HFFc6 (cell line): ENCODE measurements around the gene SLC8A1. TPM values are rescaled to one million over a fixed set of nuclear protein-coding genes. Genes with fewer than 3 reads are reported as not detected.
A peak's percentile ranks its signal among the peaks of the same experiment; 100 is the strongest.

ENCODE experiments used
- DNase-seq: peaks from one replicate; pipeline ENCODE4 v3.0.0-alpha.2; 2018
- H3K27ac Mint-ChIP-seq: 2 replicates; pipeline ENCODE4 v1.8.0; 2020; ENCODE audit warnings: mild to moderate bottlenecking, mixed read lengths
- H3K27me3 Mint-ChIP-seq: 2 replicates; pipeline ENCODE4 v1.8.0; 2021; ENCODE audit warnings: mild to moderate bottlenecking, moderate library complexity, mixed read lengths; ENCODE audit not compliant: insufficient read depth
- H3K36me3 Mint-ChIP-seq: 2 replicates; pipeline ENCODE4 v1.8.0; 2021; ENCODE audit warnings: low read depth, mixed read lengths
- H3K4me1 Mint-ChIP-seq: 2 replicates; pipeline ENCODE4 v1.8.0; 2020; ENCODE audit warnings: low read depth, mixed read lengths
- H3K4me3 Mint-ChIP-seq: 2 replicates; pipeline ENCODE4 v1.8.0; 2020; ENCODE audit warnings: mild to moderate bottlenecking, moderate library complexity, mixed read lengths
- H3K9me3 Mint-ChIP-seq: 2 replicates; pipeline ENCODE4 v1.8.0; 2020; ENCODE audit warnings: mild to moderate bottlenecking, mixed read lengths
- total RNA-seq, 6 experiments: library from RNA; stranded (reverse); fragmentation: NEBNext Ultra II Directional; extraction: Animal tissue kit (Norgen Biotek cat#: 25700); gene quantifications; 2 replicates in 1 of 6; 3 replicates in 5 of 6; pipeline ENCODE4 v1.2.3, GENCODE V29; 2021
- TF ChIP-seq, protein P1 (sequence below): fragments of 200-600 bp; sonication (generic); IDR thresholded peaks from 2 replicates; pipeline ENCODE4 v1.5.0; 2021; ENCODE audit warnings: antibody characterized with exemption, mild to moderate bottlenecking

The SLC8A1 gene
- total RNA-seq, 6 experiments from 2014 or later, result 71.5 to 96.9 (median 92.2) TPM

DNA sequence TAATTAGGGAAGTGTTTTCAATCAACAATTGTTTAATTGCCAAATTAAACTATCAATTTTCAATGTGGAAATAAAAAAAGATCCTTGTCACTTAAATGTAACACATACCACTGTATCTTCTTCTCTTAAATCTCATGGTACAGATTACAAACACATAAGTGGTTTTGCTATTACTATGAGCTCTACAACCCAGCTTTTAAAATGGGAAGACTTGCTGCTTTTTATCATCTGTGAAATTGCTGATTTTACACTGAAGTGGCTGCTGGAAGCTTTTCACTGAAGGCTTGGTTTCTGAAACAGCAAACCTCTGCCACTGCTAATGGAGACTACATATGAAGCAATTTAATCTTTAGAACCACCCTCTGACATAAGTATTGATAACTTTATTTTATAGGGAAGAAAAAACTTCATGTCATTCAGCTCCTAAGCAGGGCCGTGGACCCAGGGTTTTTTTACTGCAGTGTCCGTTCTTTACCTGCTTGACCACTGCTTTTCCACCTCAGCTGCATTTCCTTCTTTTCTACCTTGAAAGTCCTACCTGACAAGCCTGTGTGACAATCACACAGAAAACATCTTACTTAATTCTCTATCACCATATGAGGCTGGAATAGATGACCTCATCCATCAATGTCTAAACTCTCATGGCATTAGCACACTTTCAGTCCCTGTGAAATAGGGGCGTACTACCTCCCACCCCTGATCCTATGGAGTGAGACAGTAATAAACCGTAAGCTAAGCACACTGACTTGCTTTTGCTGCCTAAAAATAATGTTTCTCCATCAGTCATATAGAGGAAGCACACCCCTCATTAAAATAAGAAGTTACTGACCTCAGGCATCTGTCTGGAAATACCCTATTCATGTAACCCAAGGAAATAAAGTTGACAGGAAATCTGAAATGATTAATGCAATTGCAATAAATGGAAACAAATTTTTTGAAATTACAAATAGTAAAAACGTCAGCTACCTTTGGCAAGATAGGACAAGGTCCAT lies 19.2 kb upstream of the SLC8A1 start:
- DNase-seq, result no peak
- Mint-ChIP-seq H3K9me3 (no peaks in the 10 kb centered on the region), H3K27me3 (peaks cover 2% of the 10 kb centered on the region; the same call in 1 of the 2 replicates), H3K36me3 (no peaks in the 10 kb centered on the region), H3K4me3 (no peak overlapping the region), H3K27ac (no peak overlapping the region), H3K4me1 (peaks cover 2% of the 10 kb centered on the region)
- TF ChIP-seq, protein P1, sequence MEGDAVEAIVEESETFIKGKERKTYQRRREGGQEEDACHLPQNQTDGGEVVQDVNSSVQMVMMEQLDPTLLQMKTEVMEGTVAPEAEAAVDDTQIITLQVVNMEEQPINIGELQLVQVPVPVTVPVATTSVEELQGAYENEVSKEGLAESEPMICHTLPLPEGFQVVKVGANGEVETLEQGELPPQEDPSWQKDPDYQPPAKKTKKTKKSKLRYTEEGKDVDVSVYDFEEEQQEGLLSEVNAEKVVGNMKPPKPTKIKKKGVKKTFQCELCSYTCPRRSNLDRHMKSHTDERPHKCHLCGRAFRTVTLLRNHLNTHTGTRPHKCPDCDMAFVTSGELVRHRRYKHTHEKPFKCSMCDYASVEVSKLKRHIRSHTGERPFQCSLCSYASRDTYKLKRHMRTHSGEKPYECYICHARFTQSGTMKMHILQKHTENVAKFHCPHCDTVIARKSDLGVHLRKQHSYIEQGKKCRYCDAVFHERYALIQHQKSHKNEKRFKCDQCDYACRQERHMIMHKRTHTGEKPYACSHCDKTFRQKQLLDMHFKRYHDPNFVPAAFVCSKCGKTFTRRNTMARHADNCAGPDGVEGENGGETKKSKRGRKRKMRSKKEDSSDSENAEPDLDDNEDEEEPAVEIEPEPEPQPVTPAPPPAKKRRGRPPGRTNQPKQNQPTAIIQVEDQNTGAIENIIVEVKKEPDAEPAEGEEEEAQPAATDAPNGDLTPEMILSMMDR, result no peak

GRCh38 chr2:40466935-40467572 lies 15.2 kb upstream of the SLC8A1 start:
- DNase-seq, result no peak
- H3K4me3 Mint-ChIP-seq, result no peak overlapping the region
- no peaks in the 10 kb centered on the region for H3K9me3 Mint-ChIP-seq
- H3K27ac Mint-ChIP-seq, result no peak overlapping the region
- no peaks in the 10 kb centered on the region for H3K4me1 Mint-ChIP-seq
- no peaks in the 10 kb centered on the region for H3K36me3 Mint-ChIP-seq
- peaks cover 2% of the 10 kb centered on the region; the same call in 1 of the 2 replicates for H3K27me3 Mint-ChIP-seq
- TF ChIP-seq, protein P1, result no peak

DNA sequence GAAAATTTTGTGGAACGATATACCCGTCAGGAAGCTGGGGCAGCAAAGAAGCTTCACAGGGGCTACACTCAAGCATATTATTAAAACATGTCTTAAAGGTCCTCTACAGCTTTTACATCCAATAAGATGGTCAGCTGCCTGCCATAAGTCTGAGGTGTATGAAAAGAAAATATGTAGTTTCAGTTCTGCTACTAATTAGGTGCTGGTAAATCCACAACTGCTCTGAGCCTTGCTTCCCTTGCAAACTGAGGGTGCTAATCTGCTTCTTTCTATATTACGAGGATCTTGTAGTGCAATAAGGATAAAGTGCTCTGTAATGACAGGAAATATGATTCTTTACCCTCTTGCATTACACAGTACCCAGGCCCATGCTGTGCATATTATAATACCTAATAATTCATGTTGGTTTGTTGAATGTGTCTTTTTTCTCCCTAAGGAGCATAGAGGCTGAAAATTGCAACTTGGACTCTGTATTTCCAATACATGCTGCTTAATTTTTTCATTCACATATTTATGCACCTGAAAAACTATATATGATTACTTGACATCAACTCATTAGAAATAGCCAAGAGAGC lies 14.5 kb upstream of the SLC8A1 start:
- no peak overlapping the region for H3K27ac Mint-ChIP-seq
- H3K4me3 Mint-ChIP-seq, result no peak overlapping the region
- TF ChIP-seq, protein P1, result no peak
- no peaks in the 10 kb centered on the region for H3K9me3 Mint-ChIP-seq
- H3K27me3 Mint-ChIP-seq, result peaks cover 2% of the 10 kb centered on the region; the same call in 1 of the 2 replicates
- DNase-seq, result no peak
- H3K36me3 Mint-ChIP-seq, result no peaks in the 10 kb centered on the region
- H3K4me1 Mint-ChIP-seq, result no peaks in the 10 kb centered on the region

GRCh38 chr2:40463112-40463511 lies 11.2 kb upstream of the SLC8A1 start:
- Mint-ChIP-seq H3K4me1 (peaks cover 9% of the 10 kb centered on the region), H3K27me3 (peaks cover 2% of the 10 kb centered on the region; the same call in 1 of the 2 replicates), H3K9me3 (no peaks in the 10 kb centered on the region), H3K27ac (no peak overlapping the region), H3K36me3 (no peaks in the 10 kb centered on the region), H3K4me3 (no peak overlapping the region)
- no peak for DNase-seq
- TF ChIP-seq, protein P1, result no peak

GRCh38 chr2:40458271-40458794 lies 6.4 kb upstream of the SLC8A1 start:
- H3K27me3 Mint-ChIP-seq, result no peaks in the 10 kb centered on the region; the same call in 1 of the 2 replicates
- peaks cover 39% of the 10 kb centered on the region for H3K4me1 Mint-ChIP-seq
- H3K9me3 Mint-ChIP-seq, result no peaks in the 10 kb centered on the region
- TF ChIP-seq, protein P1, result no peak
- no peaks in the 10 kb centered on the region for H3K36me3 Mint-ChIP-seq
- H3K27ac Mint-ChIP-seq, result peak overlapping the region; percentile 72; the same call in 1 of the 2 replicates
- no peak for DNase-seq
- H3K4me3 Mint-ChIP-seq, result peak overlapping the region; percentile 72
